GM12865 (cell line): Measurements from ENCODE around the gene CELSR1.

ENCODE experiments used
- DNase-seq: peaks from one replicate; pipeline ENCODE4 v3.0.0; 2010; ENCODE audit warnings: low read depth
- H3K4me3 ChIP-seq: 2 replicates; pipeline ENCODE4 v1.5.1; 2011; ENCODE audit warnings: mild to moderate bottlenecking, low read depth, low read length, control low read depth
- TF ChIP-seq, protein P1 (sequence below): IDR thresholded peaks from 2 replicates; pipeline ENCODE4 v1.5.1; 2011; ENCODE audit warnings: low read length, control low read depth, low read depth, inconsistent platforms; ENCODE audit not compliant: insufficient read depth; ENCODE audit errors: missing control alignments

CELSR1 gene

DNA sequence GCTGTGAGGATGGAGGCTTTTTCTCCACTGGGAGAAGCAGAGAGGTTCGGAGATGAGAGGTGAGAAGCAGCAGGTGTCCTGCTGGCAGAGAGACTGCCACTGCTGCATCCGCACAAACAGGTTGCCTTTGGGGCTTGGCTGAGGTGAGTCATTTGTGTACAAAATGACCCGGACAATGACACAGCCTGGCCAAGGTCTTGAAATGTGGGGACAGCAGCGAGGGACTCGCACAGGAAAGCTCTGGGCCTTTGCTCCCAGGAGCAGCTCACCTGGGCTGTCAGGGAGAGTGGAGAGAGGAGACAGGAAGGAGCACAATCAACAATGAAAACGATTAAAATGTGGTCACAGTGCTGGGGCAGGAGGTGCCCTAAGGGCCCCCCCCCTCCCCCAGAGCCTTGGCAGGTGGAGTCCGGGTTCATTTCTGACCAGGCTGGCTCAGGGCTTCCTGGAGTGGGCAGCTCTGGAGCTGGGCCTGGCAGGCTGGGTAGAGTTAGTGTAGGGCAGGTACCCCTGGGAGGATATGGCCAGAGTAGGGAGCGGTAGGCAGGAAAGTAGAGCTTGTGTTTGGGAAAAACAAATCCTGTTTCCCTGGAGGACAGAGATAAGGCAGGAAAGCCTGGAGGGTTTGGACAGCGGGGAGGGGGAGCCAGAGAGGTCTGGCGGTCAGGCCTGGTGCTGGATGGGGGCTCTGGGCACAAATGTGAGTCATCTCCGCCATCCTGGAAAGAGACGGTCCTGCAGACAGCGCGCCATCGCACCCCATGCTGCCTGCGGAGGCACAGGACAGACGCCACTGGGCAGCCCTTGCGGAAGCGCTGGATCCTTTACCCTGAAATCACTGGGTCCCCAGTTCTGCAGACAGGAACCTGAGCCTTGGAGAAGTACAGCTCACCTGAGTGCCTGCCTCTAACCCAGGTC is 37.8 kb upstream of the CELSR1 start:
- TF ChIP-seq, protein P1, sequence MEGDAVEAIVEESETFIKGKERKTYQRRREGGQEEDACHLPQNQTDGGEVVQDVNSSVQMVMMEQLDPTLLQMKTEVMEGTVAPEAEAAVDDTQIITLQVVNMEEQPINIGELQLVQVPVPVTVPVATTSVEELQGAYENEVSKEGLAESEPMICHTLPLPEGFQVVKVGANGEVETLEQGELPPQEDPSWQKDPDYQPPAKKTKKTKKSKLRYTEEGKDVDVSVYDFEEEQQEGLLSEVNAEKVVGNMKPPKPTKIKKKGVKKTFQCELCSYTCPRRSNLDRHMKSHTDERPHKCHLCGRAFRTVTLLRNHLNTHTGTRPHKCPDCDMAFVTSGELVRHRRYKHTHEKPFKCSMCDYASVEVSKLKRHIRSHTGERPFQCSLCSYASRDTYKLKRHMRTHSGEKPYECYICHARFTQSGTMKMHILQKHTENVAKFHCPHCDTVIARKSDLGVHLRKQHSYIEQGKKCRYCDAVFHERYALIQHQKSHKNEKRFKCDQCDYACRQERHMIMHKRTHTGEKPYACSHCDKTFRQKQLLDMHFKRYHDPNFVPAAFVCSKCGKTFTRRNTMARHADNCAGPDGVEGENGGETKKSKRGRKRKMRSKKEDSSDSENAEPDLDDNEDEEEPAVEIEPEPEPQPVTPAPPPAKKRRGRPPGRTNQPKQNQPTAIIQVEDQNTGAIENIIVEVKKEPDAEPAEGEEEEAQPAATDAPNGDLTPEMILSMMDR = no peak
- no peak overlapping the region for H3K4me3 ChIP-seq
- no peak for DNase-seq

DNA sequence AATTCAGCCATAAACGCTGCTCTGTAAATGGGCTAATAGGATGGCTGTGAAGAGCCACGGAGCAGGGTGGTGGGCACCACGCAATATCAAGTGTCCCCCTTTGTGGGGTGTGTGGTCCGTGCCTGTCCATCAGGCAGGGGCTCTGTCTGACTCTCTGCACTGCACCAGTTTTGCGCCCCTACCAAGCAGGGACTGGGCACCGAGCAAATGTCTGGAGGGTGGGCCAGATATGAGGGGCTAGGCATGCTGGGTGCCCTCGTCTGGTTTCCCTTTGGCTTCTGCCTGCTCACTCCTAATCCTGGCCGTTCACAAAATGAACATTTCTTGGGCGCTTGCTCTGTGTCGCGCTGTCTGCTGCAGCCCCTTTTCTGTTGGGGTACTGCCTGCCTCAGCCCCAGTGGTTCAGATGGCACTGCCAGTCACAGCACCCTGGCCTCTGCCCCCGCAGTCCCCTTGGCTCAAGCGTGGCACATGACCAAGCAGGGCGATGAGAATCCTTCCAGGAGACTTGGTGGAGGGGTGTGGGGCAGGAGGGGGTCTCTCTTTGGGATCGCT is 37.1 kb upstream of the CELSR1 start:
- no peak for DNase-seq
- no peak overlapping the region for H3K4me3 ChIP-seq
- TF ChIP-seq, protein P1 = no peak

DNA sequence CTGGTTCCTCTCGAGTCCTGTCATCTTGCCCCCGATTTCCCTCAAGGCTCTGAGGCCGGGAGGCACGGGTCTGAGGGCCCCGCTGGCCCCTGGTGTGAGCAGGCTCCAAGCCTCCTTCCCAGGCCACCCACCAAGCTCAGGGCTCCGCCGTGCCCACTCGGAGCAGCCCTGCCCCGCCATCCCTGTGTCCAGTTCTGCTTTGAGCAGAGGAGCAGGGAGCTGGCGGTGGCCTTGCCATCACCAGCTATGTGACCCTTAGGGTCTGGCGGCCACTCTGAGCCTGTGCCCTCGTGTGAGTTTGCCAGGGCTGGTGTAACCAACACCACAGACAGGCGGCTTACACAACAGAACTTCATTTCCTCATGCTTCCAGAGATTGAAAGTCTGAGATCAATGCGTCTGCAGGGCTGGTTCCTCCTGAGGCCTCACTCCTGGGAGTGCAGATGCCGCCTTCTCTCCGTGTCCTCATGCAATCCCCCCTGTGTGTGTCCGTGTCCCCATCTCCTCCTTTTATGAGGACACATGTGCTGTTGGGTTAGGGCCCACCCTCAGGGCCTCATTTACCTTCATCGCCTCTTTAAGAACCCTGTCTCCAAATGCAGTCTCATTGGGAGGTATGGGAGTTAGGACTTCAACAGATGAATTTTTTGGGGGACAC is 36.5 kb upstream of the CELSR1 start:
- DNase-seq = no peak
- TF ChIP-seq, protein P1 = no peak
- H3K4me3 ChIP-seq = no peak overlapping the region

DNA sequence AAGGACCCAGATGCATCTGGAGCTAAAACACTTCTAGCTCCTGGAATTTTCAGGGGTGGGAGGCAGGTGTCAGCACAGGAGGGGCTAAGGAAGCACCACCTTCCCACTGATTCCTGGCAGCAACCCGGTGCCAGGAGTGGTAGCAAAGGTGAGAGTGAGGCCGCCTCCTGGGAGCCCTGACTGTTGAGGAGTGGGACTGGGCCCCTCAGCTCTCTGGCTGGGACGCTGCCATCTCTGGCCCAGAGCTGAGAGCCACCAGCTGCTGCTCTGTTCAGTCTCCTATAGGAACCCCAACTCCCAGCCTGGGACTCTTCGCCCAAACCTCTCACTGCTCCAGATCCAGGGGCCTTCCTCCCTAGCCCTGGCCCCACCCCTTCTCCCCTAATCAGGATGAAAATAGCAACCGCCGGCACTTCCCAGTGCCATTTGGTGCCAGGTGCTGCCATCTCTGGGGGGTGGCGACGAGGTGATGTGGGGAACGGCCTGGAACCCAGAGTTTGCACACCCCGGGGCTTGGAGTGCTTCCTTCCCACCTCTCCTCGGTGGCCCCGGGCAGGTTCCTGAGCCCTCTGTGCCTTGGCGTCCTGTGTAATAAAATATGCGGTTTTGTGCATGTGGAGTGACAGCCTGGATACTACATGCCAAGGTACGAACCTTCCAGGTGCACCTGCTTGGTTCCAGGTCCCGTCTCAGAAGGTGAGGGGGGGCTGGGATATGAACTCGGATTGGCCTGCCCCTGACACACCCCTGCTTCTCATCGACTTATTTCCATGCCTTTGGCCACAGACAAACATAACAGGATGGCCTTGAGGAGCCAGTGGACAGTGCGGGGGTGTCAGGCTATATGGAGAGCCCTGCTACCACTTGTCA is 35.7 kb upstream of the CELSR1 start:
- H3K4me3 ChIP-seq = no peak overlapping the region
- TF ChIP-seq, protein P1 = no peak
- DNase-seq = no peak

DNA sequence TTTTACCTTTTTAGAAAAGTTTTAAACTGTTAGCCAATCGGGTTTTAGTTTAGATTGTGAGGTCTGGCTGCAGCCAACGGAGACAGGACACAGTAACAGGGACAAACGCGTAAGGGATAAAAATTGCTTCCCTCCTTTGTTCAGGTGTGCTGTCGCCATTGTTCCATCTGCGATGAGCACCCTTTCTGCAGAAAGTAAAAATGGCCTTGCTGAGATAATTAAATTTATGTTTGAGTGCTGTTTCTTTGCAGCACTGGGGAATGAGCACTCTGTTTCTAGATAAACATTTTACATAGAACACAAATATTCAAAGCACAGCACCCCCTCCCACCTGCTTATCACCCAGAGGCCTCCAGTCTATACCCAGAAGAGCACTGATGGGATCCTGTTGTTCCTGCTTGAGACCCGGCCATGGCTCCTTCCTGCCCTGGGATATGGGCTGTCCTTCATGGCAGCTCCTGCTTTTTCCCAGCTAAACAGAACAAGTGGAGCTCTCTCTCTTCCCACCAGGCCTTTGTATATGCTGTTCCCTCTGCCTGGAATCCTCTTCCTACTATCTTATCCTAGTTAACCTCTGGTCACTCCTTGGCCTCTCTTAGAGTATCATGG is 34.3 kb upstream of the CELSR1 start:
- no peak for DNase-seq
- H3K4me3 ChIP-seq = no peak overlapping the region
- TF ChIP-seq, protein P1 = no peak
